ENCODE data around the gene IFITM1. TPM values are rescaled to one million over a fixed set of nuclear protein-coding genes. Genes with fewer than 3 reads are reported as not detected.

Gene IFITM1
- total RNA-seq, 1 experiment from 2014 or later: 544 TPM

DNA sequence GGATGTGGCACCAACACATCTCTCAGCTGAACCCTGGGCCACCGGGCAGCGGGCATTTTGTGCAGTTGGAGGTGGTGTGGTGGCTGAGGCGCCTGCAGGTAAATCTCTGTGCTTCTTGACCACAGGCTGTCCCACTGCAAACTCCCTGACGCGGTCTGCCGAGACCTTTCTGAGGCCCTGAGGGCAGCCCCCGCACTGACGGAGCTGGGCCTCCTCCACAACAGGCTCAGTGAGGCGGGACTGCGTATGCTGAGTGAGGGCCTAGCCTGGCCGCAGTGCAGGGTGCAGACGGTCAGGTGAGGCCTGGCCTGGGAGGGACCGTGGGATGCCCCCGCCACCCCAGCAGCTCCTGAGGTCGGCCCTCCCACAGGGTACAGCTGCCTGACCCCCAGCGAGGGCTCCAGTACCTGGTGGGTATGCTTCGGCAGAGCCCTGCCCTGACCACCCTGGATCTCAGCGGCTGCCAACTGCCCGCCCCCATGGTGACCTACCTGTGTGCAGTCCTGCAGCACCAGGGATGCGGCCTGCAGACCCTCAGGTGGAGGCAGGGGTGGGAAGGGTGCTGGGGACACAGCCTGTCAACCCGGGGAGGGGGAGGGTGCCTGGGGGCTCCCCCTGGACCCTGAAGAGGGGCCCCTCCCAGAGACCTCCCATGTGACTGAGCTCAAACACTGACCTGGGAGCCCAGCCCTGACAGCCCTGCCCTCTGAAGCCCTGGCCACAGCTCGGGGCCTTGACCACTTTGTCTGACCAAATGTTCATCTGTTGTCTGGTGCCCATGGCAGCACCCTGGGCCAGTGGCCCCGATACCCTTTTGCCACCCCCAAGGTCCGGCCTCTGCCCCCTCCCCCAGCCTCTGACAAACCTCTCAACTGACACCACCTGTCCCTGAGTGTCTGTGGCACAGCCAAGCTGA, 29.5 kb upstream of the IFITM1 start:
- Mint-ChIP-seq H3K27ac (peak overlapping the region; percentile 50; the same call in 1 of the 2 replicates), H3K4me1 (peaks cover 38% of the 10 kb centered on the region), H3K4me3 (no peak overlapping the region), H3K27me3 (ENCODE audit: low read depth) (peaks cover 52% of the 10 kb centered on the region), H3K9me3 (no peaks in the 10 kb centered on the region), H3K36me3 (no peaks in the 10 kb centered on the region)
- ChIA-PET POLR2A (interaction anchor here (1.0 to 1.2 kb wide), 2 partner anchors 13 to 16 kb away, joined by 3 to 4 read pairs; no protein-coding TSS in a partner anchor), CTCF (interaction anchor here (0.9 to 5.8 kb wide), 4 partner anchors 21 to 71 kb away, joined by 3 to 53 read pairs (median 6); no protein-coding TSS in a partner anchor)
- ATAC-seq (no peak), DNase-seq (ENCODE audit: low spot score) (no peak)
- TF ChIP-seq, protein P1, sequence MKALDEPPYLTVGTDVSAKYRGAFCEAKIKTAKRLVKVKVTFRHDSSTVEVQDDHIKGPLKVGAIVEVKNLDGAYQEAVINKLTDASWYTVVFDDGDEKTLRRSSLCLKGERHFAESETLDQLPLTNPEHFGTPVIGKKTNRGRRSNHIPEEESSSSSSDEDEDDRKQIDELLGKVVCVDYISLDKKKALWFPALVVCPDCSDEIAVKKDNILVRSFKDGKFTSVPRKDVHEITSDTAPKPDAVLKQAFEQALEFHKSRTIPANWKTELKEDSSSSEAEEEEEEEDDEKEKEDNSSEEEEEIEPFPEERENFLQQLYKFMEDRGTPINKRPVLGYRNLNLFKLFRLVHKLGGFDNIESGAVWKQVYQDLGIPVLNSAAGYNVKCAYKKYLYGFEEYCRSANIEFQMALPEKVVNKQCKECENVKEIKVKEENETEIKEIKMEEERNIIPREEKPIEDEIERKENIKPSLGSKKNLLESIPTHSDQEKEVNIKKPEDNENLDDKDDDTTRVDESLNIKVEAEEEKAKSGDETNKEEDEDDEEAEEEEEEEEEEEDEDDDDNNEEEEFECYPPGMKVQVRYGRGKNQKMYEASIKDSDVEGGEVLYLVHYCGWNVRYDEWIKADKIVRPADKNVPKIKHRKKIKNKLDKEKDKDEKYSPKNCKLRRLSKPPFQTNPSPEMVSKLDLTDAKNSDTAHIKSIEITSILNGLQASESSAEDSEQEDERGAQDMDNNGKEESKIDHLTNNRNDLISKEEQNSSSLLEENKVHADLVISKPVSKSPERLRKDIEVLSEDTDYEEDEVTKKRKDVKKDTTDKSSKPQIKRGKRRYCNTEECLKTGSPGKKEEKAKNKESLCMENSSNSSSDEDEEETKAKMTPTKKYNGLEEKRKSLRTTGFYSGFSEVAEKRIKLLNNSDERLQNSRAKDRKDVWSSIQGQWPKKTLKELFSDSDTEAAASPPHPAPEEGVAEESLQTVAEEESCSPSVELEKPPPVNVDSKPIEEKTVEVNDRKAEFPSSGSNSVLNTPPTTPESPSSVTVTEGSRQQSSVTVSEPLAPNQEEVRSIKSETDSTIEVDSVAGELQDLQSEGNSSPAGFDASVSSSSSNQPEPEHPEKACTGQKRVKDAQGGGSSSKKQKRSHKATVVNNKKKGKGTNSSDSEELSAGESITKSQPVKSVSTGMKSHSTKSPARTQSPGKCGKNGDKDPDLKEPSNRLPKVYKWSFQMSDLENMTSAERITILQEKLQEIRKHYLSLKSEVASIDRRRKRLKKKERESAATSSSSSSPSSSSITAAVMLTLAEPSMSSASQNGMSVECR (CRISPR knock-in tag; IDR thresholded peaks at IDR 0.05; ENCODE audit: borderline replicate concordance): no peak
- TF ChIP-seq, protein P2, sequence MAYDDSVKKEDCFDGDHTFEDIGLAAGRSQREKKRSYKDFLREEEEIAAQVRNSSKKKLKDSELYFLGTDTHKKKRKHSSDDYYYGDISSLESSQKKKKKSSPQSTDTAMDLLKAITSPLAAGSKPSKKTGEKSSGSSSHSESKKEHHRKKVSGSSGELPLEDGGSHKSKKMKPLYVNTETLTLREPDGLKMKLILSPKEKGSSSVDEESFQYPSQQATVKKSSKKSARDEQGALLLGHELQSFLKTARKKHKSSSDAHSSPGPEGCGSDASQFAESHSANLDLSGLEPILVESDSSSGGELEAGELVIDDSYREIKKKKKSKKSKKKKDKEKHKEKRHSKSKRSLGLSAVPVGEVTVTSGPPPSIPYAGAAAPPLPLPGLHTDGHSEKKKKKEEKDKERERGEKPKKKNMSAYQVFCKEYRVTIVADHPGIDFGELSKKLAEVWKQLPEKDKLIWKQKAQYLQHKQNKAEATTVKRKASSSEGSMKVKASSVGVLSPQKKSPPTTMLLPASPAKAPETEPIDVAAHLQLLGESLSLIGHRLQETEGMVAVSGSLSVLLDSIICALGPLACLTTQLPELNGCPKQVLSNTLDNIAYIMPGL (CRISPR knock-in tag; IDR thresholded peaks at IDR 0.05): no peak
- no peak for TF ChIP-seq FOXK1 (CRISPR knock-in tag; IDR thresholded peaks at IDR 0.05)
- TF ChIP-seq ATF1 (CRISPR knock-in tag; IDR thresholded peaks at IDR 0.05): no peak
- TF ChIP-seq ZBTB21 (CRISPR knock-in tag; IDR thresholded peaks at IDR 0.05; ENCODE audit: borderline replicate concordance): no peak
- TF ChIP-seq, protein P3, sequence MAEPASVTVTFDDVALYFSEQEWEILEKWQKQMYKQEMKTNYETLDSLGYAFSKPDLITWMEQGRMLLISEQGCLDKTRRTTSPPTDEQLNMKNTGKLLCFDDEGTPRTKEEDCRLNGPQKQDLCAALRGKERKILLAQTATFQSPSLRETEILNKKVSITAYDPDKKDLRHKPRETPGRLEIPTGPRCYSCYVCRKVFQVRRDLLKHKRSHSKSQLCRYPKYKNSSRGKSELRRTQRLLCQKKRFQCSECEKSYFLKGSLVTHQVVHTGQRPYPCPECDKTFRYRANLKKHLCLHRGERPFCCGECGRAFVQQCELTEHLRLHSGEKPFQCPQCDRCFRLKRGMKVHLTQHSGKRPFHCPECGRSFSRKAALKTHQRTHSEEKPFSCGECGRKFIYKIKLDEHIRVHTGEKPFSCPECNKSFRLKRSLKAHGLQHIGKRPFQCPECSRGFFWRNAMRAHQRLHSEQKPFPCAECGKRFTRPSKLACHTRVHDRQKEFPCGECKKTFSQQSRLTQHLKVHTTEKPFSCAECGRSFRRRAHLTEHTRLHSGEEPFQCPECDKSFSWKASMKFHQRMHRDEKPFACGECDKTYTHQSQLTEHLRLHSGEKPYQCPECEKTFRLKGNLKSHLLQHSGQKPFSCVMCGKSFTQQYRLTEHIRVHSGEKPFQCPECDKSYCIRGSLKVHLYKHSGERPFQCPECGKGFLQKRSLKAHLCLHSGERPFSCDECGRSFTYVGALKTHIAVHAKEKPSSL (CRISPR knock-in tag; conservative IDR thresholded peaks at IDR 0.05): no peak

DNA sequence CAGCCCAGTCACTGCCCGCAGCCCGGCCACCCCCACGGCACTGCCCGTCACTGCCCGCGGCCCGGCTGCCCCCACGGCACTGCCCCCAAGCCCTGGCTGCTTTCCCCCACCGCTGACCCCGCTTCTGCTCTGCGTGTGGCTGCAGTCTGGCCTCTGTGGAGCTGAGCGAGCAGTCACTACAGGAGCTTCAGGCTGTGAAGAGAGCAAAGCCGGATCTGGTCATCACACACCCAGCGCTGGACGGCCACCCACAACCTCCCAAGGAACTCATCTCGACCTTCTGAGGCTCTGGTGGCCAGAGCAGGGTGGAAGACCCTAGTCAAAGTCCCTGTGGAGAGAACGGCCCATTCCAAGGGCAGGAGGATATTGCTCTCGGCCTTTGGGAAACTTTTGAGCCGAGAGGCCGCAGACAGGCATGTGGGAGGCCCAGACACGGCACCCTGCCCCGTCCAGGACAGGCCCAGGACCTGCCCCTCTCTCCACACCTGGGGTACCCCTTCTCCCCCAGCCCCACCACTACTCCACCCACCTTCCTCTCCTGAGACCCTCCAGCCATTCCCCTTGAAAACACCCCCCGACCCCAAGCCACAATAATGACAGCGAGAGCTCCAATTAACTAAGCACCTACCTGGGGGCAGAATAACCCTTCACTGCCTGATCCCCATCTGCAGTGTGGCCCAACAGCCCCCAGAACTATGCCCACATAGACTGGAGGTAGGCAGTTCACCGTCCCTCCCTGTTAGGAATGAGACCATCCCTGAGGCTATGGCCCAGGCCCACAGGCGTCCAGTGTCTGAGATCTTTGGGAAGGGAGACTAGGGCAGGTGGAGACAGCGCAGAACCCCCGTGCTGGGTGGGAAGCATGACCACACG, 28.6 kb upstream of the IFITM1 start:
- Mint-ChIP-seq H3K27ac (peak overlapping the region; percentile 84), H3K4me3 (no peak overlapping the region), H3K27me3 (ENCODE audit: low read depth) (peaks cover 48% of the 10 kb centered on the region), H3K9me3 (no peaks in the 10 kb centered on the region), H3K36me3 (no peaks in the 10 kb centered on the region), H3K4me1 (peaks cover 45% of the 10 kb centered on the region)
- ChIA-PET POLR2A (no interaction called here), CTCF (interaction anchor here (1.2 kb wide), 1 partner anchor 34 kb away, joined by 4 read pairs; no protein-coding TSS in a partner anchor)
- DNase-seq (ENCODE audit: low spot score): peak; percentile 9
- no peak for ATAC-seq
- no peak for TF ChIP-seq ZNF263 (CRISPR knock-in tag; IDR thresholded peaks at IDR 0.05; ENCODE audit: low read depth)
- no peak for TF ChIP-seq ESRRA (CRISPR knock-in tag; IDR thresholded peaks at IDR 0.05; ENCODE audit: borderline replicate concordance)
- TF ChIP-seq CREB1 (CRISPR knock-in tag; IDR thresholded peaks at IDR 0.05): no peak
- no peak for TF ChIP-seq SMAD3 (CRISPR knock-in tag; IDR thresholded peaks at IDR 0.05; ENCODE audit: borderline replicate concordance)
- TF ChIP-seq, protein P4, sequence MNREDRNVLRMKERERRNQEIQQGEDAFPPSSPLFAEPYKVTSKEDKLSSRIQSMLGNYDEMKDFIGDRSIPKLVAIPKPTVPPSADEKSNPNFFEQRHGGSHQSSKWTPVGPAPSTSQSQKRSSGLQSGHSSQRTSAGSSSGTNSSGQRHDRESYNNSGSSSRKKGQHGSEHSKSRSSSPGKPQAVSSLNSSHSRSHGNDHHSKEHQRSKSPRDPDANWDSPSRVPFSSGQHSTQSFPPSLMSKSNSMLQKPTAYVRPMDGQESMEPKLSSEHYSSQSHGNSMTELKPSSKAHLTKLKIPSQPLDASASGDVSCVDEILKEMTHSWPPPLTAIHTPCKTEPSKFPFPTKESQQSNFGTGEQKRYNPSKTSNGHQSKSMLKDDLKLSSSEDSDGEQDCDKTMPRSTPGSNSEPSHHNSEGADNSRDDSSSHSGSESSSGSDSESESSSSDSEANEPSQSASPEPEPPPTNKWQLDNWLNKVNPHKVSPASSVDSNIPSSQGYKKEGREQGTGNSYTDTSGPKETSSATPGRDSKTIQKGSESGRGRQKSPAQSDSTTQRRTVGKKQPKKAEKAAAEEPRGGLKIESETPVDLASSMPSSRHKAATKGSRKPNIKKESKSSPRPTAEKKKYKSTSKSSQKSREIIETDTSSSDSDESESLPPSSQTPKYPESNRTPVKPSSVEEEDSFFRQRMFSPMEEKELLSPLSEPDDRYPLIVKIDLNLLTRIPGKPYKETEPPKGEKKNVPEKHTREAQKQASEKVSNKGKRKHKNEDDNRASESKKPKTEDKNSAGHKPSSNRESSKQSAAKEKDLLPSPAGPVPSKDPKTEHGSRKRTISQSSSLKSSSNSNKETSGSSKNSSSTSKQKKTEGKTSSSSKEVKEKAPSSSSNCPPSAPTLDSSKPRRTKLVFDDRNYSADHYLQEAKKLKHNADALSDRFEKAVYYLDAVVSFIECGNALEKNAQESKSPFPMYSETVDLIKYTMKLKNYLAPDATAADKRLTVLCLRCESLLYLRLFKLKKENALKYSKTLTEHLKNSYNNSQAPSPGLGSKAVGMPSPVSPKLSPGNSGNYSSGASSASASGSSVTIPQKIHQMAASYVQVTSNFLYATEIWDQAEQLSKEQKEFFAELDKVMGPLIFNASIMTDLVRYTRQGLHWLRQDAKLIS (CRISPR knock-in tag; IDR thresholded peaks at IDR 0.05; ENCODE audit: borderline replicate concordance): no peak
- no peak for TF ChIP-seq IRF2 (CRISPR knock-in tag; IDR thresholded peaks at IDR 0.05; ENCODE audit: borderline replicate concordance, low read depth)
- no peak for TF ChIP-seq GABPB1 (CRISPR knock-in tag; IDR thresholded peaks at IDR 0.05)
- TF ChIP-seq, protein P5, sequence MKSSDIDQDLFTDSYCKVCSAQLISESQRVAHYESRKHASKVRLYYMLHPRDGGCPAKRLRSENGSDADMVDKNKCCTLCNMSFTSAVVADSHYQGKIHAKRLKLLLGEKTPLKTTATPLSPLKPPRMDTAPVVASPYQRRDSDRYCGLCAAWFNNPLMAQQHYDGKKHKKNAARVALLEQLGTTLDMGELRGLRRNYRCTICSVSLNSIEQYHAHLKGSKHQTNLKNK (CRISPR knock-in tag; IDR thresholded peaks at IDR 0.05): no peak
- TF ChIP-seq, protein P6, sequence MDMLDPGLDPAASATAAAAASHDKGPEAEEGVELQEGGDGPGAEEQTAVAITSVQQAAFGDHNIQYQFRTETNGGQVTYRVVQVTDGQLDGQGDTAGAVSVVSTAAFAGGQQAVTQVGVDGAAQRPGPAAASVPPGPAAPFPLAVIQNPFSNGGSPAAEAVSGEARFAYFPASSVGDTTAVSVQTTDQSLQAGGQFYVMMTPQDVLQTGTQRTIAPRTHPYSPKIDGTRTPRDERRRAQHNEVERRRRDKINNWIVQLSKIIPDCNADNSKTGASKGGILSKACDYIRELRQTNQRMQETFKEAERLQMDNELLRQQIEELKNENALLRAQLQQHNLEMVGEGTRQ (CRISPR knock-in tag; IDR thresholded peaks at IDR 0.05): no peak
- no peak for TF ChIP-seq JAZF1 (CRISPR knock-in tag; IDR thresholded peaks at IDR 0.05)
- TF ChIP-seq NFE2L1 (CRISPR knock-in tag; IDR thresholded peaks at IDR 0.05): no peak
